Peyer's patch (tissue), 4 donors: ENCODE data around the gene CHAF1A. TPM values are rescaled to one million over a fixed set of nuclear protein-coding genes. Genes with fewer than 3 reads are reported as not detected.

Experiments used
- DNase-seq, 3 donors: peaks; one replicate each; pipeline ENCODE4 v3.0.0-alpha.2; 2017 to 2019
- H3K27ac ChIP-seq, 4 donors: fragments of 200-600 bp; sonication (generic); one replicate each; pipeline ENCODE4 v1.5.1; 2016 to 2019
- H3K27me3 ChIP-seq, 2 donors: fragments of 200-600 bp; sonication (generic); one replicate each; pipeline ENCODE4 v1.5.1; 2019
- H3K36me3 ChIP-seq, 3 donors: fragments of 200-600 bp; sonication (generic); one replicate each; pipeline ENCODE4 v1.5.1; 2016 to 2019
- H3K4me1 ChIP-seq, 4 donors: fragments of 200-600 bp; sonication (generic); one replicate each; pipeline ENCODE4 v1.5.1; 2016 to 2019
- H3K4me3 ChIP-seq, 4 donors: fragments of 200-600 bp; sonication (generic); 1 replicate in 3 of 4; 2 replicates in 1 of 4; pipeline ENCODE4 v1.5.1; 2016 to 2019; ENCODE audit warnings: mild to moderate bottlenecking in 1 of 4
- H3K9me3 ChIP-seq, 4 donors: fragments of 200-600 bp; sonication (generic); one replicate each; pipeline ENCODE4 v1.5.1; 2016 to 2019; ENCODE audit warnings: mild to moderate bottlenecking in 1 of 4
- CTCF ChIP-seq, 6 experiments: fragments of 450-650 bp in 4 of 6; fragments of 200-600 bp in 2 of 6; sonication (generic) in 1 of 6; IDR thresholded peaks; one replicate each; pipeline ENCODE4 v1.5.1; 2017 to 2019; ENCODE audit warnings: antibody characterized with exemption in 6 of 6, mild to moderate bottlenecking in 3 of 6, moderate library complexity in 1 of 6
- POLR2A ChIP-seq, 2 donors: fragments of 450-650 bp; IDR thresholded peaks; one replicate each; pipeline ENCODE4 v1.5.1; 2017; ENCODE audit warnings: antibody characterized with exemption in 2 of 2, mild to moderate bottlenecking in 2 of 2, moderate library complexity in 2 of 2
- total RNA-seq, 4 donors: library from RNA; depleted of rRNA; stranded (reverse); fragments of >200 nt; gene quantifications; one replicate each; pipeline ENCODE4 v1.1.0, GENCODE V29; 2016

CHAF1A gene
- total RNA-seq, 4 donors from 2014 or later, result 7.5 to 66.8 (median 14.4) TPM

- no peak for DNase-seq
- Histone ChIP-seq H3K4me3 (no peak overlapping the region), H3K4me1 (peaks cover 0 to 18% (median 6%) of the 10 kb centered on the region in 4 donors), H3K36me3 (peaks cover 0 to 69% (median 0%) of the 10 kb centered on the region in 3 donors), H3K9me3 (no peaks in the 10 kb centered on the region), H3K27me3 (no peaks in the 10 kb centered on the region), H3K27ac (no peak overlapping the region)
- TF ChIP-seq CTCF (IDR thresholded peaks at IDR 0.05) (no peak), POLR2A (IDR thresholded peaks at IDR 0.05) (no peak)
Measured at GRCh38 chr19:4452230-4452990, 50.0 kb downstream of the CHAF1A start.

- no peak for TF ChIP-seq POLR2A (IDR thresholded peaks at IDR 0.05)
- no peak for TF ChIP-seq CTCF (IDR thresholded peaks at IDR 0.05)
- H3K36me3 ChIP-seq, result peaks cover 0 to 58% (median 0%) of the 10 kb centered on the region in 3 donors
Measured at GRCh38 chr19:4453232-4454179, 51.1 kb downstream of the CHAF1A start.

GRCh38 chr19:4454747-4455718 is 52.6 kb downstream of the CHAF1A start:
- DNase-seq, result no peak
- H3K36me3 ChIP-seq, result peaks cover 0 to 43% (median 0%) of the 10 kb centered on the region in 3 donors
- H3K27ac ChIP-seq, result peak overlapping the region in 2 of 4 donors; percentile 9 to 89

More at GRCh38 chr19:4453232-4454179, 51.1 kb downstream of the CHAF1A start:
- no peak overlapping the region for H3K4me3 ChIP-seq
- DNase-seq, result no peak
- H3K27me3 ChIP-seq, result no peaks in the 10 kb centered on the region
- H3K9me3 ChIP-seq, result no peaks in the 10 kb centered on the region
- peaks cover 0 to 18% (median 8%) of the 10 kb centered on the region in 4 donors for H3K4me1 ChIP-seq
- no peak overlapping the region for H3K27ac ChIP-seq

GRCh38 chr19:4455719-4456475 is 53.5 kb downstream of the CHAF1A start:
- Histone ChIP-seq H3K4me1 (peaks cover 0 to 18% (median 8%) of the 10 kb centered on the region in 4 donors), H3K36me3 (peaks cover 0 to 35% (median 0%) of the 10 kb centered on the region in 3 donors), H3K27ac (peak overlapping the region; percentile 80 to 89 (median 86)), H3K27me3 (no peaks in the 10 kb centered on the region), H3K4me3 (peak overlapping the region in 2 of 4 donors; percentile 70 to 81), H3K9me3 (no peaks in the 10 kb centered on the region)
- no peak for TF ChIP-seq POLR2A (IDR thresholded peaks at IDR 0.05)
- no peak for DNase-seq

More at GRCh38 chr19:4454747-4455718, 52.6 kb downstream of the CHAF1A start:
- peaks cover 0 to 18% (median 8%) of the 10 kb centered on the region in 4 donors for H3K4me1 ChIP-seq
- TF ChIP-seq CTCF (IDR thresholded peaks at IDR 0.05), result no peak
- TF ChIP-seq POLR2A (IDR thresholded peaks at IDR 0.05), result no peak
- H3K9me3 ChIP-seq, result no peaks in the 10 kb centered on the region
- no peaks in the 10 kb centered on the region for H3K27me3 ChIP-seq
- peak overlapping the region in 1 of 4 donors; percentile 81 for H3K4me3 ChIP-seq

- DNase-seq, result no peak
- no peak for TF ChIP-seq POLR2A (IDR thresholded peaks at IDR 0.05)
- Histone ChIP-seq H3K9me3 (no peaks in the 10 kb centered on the region), H3K4me3 (peak overlapping the region; percentile 70 to 89 (median 78)), H3K27me3 (no peaks in the 10 kb centered on the region), H3K4me1 (peaks cover 0 to 18% (median 8%) of the 10 kb centered on the region in 4 donors), H3K36me3 (peaks cover 0 to 30% (median 0%) of the 10 kb centered on the region in 3 donors), H3K27ac (peak overlapping the region; percentile 80 to 89 (median 86))
Measured at GRCh38 chr19:4456476-4456842, 54.0 kb downstream of the CHAF1A start.
